ENCODE measurements around the gene CDKN1B.

Gene CDKN1B

DNA sequence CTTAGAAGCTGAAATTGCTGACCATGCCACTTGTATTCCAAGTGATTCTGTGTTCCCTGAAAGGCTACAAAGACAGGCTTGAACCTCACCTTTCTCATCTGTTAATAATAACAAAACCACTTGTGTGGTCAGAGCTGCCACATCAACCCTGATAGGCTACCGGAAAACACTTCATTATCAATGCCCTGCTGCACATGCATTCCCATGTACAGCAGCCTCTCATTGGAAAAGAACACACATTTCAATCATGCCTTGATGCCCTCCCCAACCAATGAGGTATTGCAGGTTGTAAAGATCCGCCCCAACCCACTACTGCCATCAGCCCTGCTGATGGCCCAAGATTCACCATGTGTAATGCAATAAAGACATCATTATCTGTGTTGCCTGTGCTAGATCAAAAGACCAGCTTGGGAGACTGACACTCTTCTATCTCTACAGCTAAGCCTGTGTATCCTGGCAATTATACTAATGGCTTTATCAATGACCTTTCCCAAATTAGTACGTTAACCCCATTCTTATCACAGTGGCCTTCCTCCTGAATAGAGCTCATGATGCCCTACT, 24.0 kb upstream of the CDKN1B start:
- Histone ChIP-seq H3K27ac (ENCODE audit: low read length, poor library complexity, severe bottlenecking) (no peak overlapping the region), H2BK12ac (ENCODE audit: low read length in 2 of 2) (no peak overlapping the region), H3K23ac (ENCODE audit: low read length in 2 of 2) (no peak overlapping the region), H2BK15ac (ENCODE audit: low read depth, poor library complexity, severe bottlenecking) (no peak overlapping the region), H3K18ac (ENCODE audit: low read depth in 1 of 2, low read length in 2 of 2) (no peak overlapping the region), H2BK5ac (ENCODE audit: low read depth, low read length, poor library complexity, severe bottlenecking) (no peak overlapping the region), H3K36me3 (ENCODE audit: control insufficient read depth in 1 of 2, insufficient read depth in 2 of 2, low read depth in 1 of 2, low read length in 2 of 2) (no peaks in the 10 kb centered on the region), H3K9me3 (ENCODE audit: control insufficient read depth, low read length) (no peaks in the 10 kb centered on the region), H3K4me3 (ENCODE audit: insufficient read depth in 1 of 2, low read depth in 1 of 2, low read length in 2 of 2) (no peak overlapping the region), H4K91ac (ENCODE audit: low read length) (no peak overlapping the region), H4K8ac (ENCODE audit: low read length) (no peak overlapping the region), H3K4me2 (ENCODE audit: low read length, poor library complexity, severe bottlenecking) (peak overlapping the region; percentile 17), H3K27me3 (ENCODE audit: control insufficient read depth in 1 of 2, insufficient read depth in 1 of 2, low read length in 2 of 2) (no peaks in the 10 kb centered on the region), H2BK120ac (ENCODE audit: low read depth, low read length) (no peak overlapping the region), H3K14ac (ENCODE audit: low read length in 2 of 2) (no peak overlapping the region), H3K9ac (ENCODE audit: low read length) (no peak overlapping the region), H3K4me1 (ENCODE audit: control insufficient read depth, insufficient read depth, low read depth, low read length) (no peaks in the 10 kb centered on the region), H2AK5ac (ENCODE audit: low read length, severe bottlenecking) (no peak overlapping the region), H3K79me1 (replicated peaks; ENCODE audit: low read length, poor library complexity, severe bottlenecking) (no peaks in the 10 kb centered on the region), H3K4ac (ENCODE audit: low read depth in 1 of 2, low read length in 2 of 2) (no peak overlapping the region), H2AFZ (ENCODE audit: low read depth, low read length) (no peak overlapping the region)
- DNase-seq: no peak
- 61% methylated on average over 3 of the region's 3 CpGs for WGBS

GRCh38 chr12:12696562-12697383, 20.4 kb upstream of the CDKN1B start:
- H2BK5ac ChIP-seq (ENCODE audit: low read depth, low read length, poor library complexity, severe bottlenecking): peak overlapping the region; percentile 93
- no peaks in the 10 kb centered on the region for H3K79me1 ChIP-seq (replicated peaks; ENCODE audit: low read length, poor library complexity, severe bottlenecking)
- 2% methylated on average over 26 of the region's 29 CpGs for WGBS
- no peak overlapping the region for H3K23ac ChIP-seq (ENCODE audit: low read length in 2 of 2)
- DNase-seq: peak; percentile 91
- H3K4me1 ChIP-seq (ENCODE audit: control insufficient read depth, insufficient read depth, low read depth, low read length): no peaks in the 10 kb centered on the region
- peak overlapping the region; percentile 98 for H3K27ac ChIP-seq (ENCODE audit: low read length, poor library complexity, severe bottlenecking)
- no peak overlapping the region for H2BK120ac ChIP-seq (ENCODE audit: low read depth, low read length)
- H2BK15ac ChIP-seq (ENCODE audit: low read depth, poor library complexity, severe bottlenecking): no peak overlapping the region
- no peak overlapping the region for H2AFZ ChIP-seq (ENCODE audit: low read depth, low read length)
- peak overlapping the region; percentile 88 for H3K4me2 ChIP-seq (ENCODE audit: low read length, poor library complexity, severe bottlenecking)
- H4K8ac ChIP-seq (ENCODE audit: low read length): peak overlapping the region; percentile 7
- H3K18ac ChIP-seq (ENCODE audit: low read depth in 1 of 2, low read length in 2 of 2): peak overlapping the region in 1 of 2 experiments; percentile 58
- peak overlapping the region; percentile 64 to 85 for H3K4me3 ChIP-seq (ENCODE audit: insufficient read depth in 1 of 2, low read depth in 1 of 2, low read length in 2 of 2)
- no peak overlapping the region for H4K91ac ChIP-seq (ENCODE audit: low read length)
- peak overlapping the region; percentile 100 for H3K9ac ChIP-seq (ENCODE audit: low read length)
- H3K27me3 ChIP-seq (ENCODE audit: control insufficient read depth in 1 of 2, insufficient read depth in 1 of 2, low read length in 2 of 2): no peaks in the 10 kb centered on the region
- no peak overlapping the region for H2BK12ac ChIP-seq (ENCODE audit: low read length in 2 of 2)
- H3K9me3 ChIP-seq (ENCODE audit: control insufficient read depth, low read length): no peaks in the 10 kb centered on the region
- H2AK5ac ChIP-seq (ENCODE audit: low read length, severe bottlenecking): no peak overlapping the region
- H3K14ac ChIP-seq (ENCODE audit: low read length in 2 of 2): no peak overlapping the region
- H3K36me3 ChIP-seq (ENCODE audit: control insufficient read depth in 1 of 2, insufficient read depth in 2 of 2, low read depth in 1 of 2, low read length in 2 of 2): no peaks in the 10 kb centered on the region
- no peak overlapping the region for H3K4ac ChIP-seq (ENCODE audit: low read depth in 1 of 2, low read length in 2 of 2)

DNA sequence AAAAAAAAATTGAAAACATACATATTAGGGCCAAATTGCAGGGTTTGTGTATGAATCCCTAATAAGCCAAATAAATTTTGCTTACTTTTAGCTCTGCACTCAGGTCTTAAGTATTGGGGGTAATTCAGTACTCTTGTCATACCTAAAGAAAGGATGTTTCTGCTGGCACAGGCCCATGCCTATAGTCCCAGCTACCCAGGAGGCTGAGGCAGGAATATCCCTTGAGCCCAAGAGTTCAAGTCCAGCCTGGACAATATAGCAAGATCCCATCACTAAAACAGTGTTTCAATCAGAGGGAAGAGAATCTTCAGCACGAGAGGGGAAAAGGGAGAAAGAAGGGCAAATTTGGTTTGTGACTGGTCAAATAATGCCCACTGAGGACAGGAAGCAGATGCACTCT, 17.8 kb upstream of the CDKN1B start:
- no peak overlapping the region for H3K18ac ChIP-seq (ENCODE audit: low read depth in 1 of 2, low read length in 2 of 2)
- no peak overlapping the region for H2BK15ac ChIP-seq (ENCODE audit: low read depth, poor library complexity, severe bottlenecking)
- no peak overlapping the region for H4K8ac ChIP-seq (ENCODE audit: low read length)
- no peak overlapping the region for H4K91ac ChIP-seq (ENCODE audit: low read length)
- H3K36me3 ChIP-seq (ENCODE audit: control insufficient read depth in 1 of 2, insufficient read depth in 2 of 2, low read depth in 1 of 2, low read length in 2 of 2): no peaks in the 10 kb centered on the region
- H3K4ac ChIP-seq (ENCODE audit: low read depth in 1 of 2, low read length in 2 of 2): no peak overlapping the region
- no peaks in the 10 kb centered on the region for H3K9me3 ChIP-seq (ENCODE audit: control insufficient read depth, low read length)
- H3K23ac ChIP-seq (ENCODE audit: low read length in 2 of 2): no peak overlapping the region
- H2BK5ac ChIP-seq (ENCODE audit: low read depth, low read length, poor library complexity, severe bottlenecking): no peak overlapping the region
- no peak overlapping the region for H2AK5ac ChIP-seq (ENCODE audit: low read length, severe bottlenecking)
- no peak overlapping the region for H3K4me3 ChIP-seq (ENCODE audit: insufficient read depth in 1 of 2, low read depth in 1 of 2, low read length in 2 of 2)
- H3K79me1 ChIP-seq (replicated peaks; ENCODE audit: low read length, poor library complexity, severe bottlenecking): no peaks in the 10 kb centered on the region
- no peak overlapping the region for H3K14ac ChIP-seq (ENCODE audit: low read length in 2 of 2)
- no peak overlapping the region for H2AFZ ChIP-seq (ENCODE audit: low read depth, low read length)
- no peak overlapping the region for H3K27ac ChIP-seq (ENCODE audit: low read length, poor library complexity, severe bottlenecking)
- peaks cover 3% of the 10 kb centered on the region for H3K4me1 ChIP-seq (ENCODE audit: control insufficient read depth, insufficient read depth, low read depth, low read length)
- H3K27me3 ChIP-seq (ENCODE audit: control insufficient read depth in 1 of 2, insufficient read depth in 1 of 2, low read length in 2 of 2): no peaks in the 10 kb centered on the region
- no peak overlapping the region for H2BK12ac ChIP-seq (ENCODE audit: low read length in 2 of 2)
- no peak for DNase-seq
- WGBS: 88% methylated on average over 1 of the region's 1 CpG
- H2BK120ac ChIP-seq (ENCODE audit: low read depth, low read length): no peak overlapping the region
- no peak overlapping the region for H3K4me2 ChIP-seq (ENCODE audit: low read length, poor library complexity, severe bottlenecking)
- no peak overlapping the region for H3K9ac ChIP-seq (ENCODE audit: low read length)

- no peak overlapping the region for H2AK5ac ChIP-seq (ENCODE audit: low read length, severe bottlenecking)
- DNase-seq: no peak
- H3K14ac ChIP-seq (ENCODE audit: low read length in 2 of 2): no peak overlapping the region
- H3K4ac ChIP-seq (ENCODE audit: low read depth in 1 of 2, low read length in 2 of 2): no peak overlapping the region
- H3K27me3 ChIP-seq (ENCODE audit: control insufficient read depth in 1 of 2, insufficient read depth in 1 of 2, low read length in 2 of 2): no peaks in the 10 kb centered on the region
- no peak overlapping the region for H2BK12ac ChIP-seq (ENCODE audit: low read length in 2 of 2)
- no peaks in the 10 kb centered on the region for H3K9me3 ChIP-seq (ENCODE audit: control insufficient read depth, low read length)
- no peak overlapping the region for H2BK5ac ChIP-seq (ENCODE audit: low read depth, low read length, poor library complexity, severe bottlenecking)
- no peak overlapping the region for H3K9ac ChIP-seq (ENCODE audit: low read length)
- H3K27ac ChIP-seq (ENCODE audit: low read length, poor library complexity, severe bottlenecking): no peak overlapping the region
- no peaks in the 10 kb centered on the region for H3K79me1 ChIP-seq (replicated peaks; ENCODE audit: low read length, poor library complexity, severe bottlenecking)
- H4K91ac ChIP-seq (ENCODE audit: low read length): no peak overlapping the region
- H3K18ac ChIP-seq (ENCODE audit: low read depth in 1 of 2, low read length in 2 of 2): no peak overlapping the region
- H4K8ac ChIP-seq (ENCODE audit: low read length): no peak overlapping the region
- no peak overlapping the region for H2BK120ac ChIP-seq (ENCODE audit: low read depth, low read length)
- H2AFZ ChIP-seq (ENCODE audit: low read depth, low read length): no peak overlapping the region
- no peak overlapping the region for H3K23ac ChIP-seq (ENCODE audit: low read length in 2 of 2)
- no peaks in the 10 kb centered on the region for H3K36me3 ChIP-seq (ENCODE audit: control insufficient read depth in 1 of 2, insufficient read depth in 2 of 2, low read depth in 1 of 2, low read length in 2 of 2)
- no peak overlapping the region for H2BK15ac ChIP-seq (ENCODE audit: low read depth, poor library complexity, severe bottlenecking)
- H3K4me2 ChIP-seq (ENCODE audit: low read length, poor library complexity, severe bottlenecking): no peak overlapping the region
- H3K4me3 ChIP-seq (ENCODE audit: insufficient read depth in 1 of 2, low read depth in 1 of 2, low read length in 2 of 2): no peak overlapping the region
- H3K4me1 ChIP-seq (ENCODE audit: control insufficient read depth, insufficient read depth, low read depth, low read length): peaks cover 3% of the 10 kb centered on the region
Observed at GRCh38 chr12:12700254-12700653, 16.9 kb upstream of the CDKN1B start.
